Stimulated activated CD4-positive, alpha-beta T cell treated with anti-CD3 and anti-CD28 coated beads, Interleukin-15, amount 100 ng/mL, for 1 hour (primary cell): ENCODE results near the gene MET.

ENCODE experiments used
- DNase-seq, 2 donors: peaks; one replicate each; pipeline ENCODE4 v3.0.0-alpha.2; 2020; ENCODE audit warnings: low read depth in 1 of 2, low spot score in 1 of 2

The MET gene

DNA sequence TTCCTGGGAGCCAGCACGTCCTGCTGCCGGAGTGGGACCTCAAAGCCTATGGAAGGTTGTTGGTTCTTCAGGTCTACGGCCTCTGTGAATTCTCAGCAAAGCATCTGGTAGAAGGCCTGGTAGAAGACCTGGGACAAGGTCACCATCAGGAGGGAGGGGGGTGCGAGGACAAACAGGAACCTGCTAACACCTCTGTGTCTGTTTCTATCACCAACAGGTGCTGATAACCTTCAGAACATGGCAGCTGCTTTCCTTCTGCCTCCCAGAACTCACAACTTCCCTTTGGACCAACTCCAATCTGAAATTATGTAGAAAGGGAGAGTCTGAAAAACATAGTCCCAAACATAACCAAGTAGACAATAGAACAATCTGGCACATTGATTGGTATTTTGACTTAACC lies 8.3 kb upstream of the MET start:
- no peak for DNase-seq

DNA sequence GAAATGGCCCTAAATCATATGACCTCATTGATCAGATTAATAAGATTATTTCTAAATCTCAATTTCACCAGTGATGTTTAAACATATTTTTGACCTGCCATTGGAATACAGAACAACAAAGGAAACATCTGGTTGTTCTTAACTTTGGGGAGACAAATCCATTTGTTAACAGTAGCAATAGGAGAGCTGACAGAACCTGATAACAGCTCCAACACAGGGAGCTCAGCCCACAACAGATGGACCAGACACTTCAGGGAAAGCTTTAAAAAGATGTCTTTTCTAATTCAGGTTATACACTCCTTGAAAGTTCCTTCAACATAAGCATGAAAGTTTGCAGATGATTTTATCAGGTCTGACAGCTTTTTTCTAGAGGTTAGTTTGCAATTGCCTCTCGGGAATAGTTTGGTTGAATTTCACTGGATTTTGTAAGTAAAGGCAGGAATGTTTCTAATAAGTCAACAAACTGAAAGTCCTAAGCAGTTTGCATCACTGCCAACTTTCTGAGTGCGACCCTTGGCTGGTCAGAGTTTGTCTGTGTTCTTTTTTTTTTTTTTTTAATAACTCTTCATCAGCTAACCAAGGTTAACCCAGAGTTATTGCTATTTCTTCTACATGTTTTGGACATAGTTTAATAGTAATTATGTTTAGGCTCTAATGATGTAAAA lies 6.5 kb upstream of the MET start:
- DNase-seq = no peak

DNA sequence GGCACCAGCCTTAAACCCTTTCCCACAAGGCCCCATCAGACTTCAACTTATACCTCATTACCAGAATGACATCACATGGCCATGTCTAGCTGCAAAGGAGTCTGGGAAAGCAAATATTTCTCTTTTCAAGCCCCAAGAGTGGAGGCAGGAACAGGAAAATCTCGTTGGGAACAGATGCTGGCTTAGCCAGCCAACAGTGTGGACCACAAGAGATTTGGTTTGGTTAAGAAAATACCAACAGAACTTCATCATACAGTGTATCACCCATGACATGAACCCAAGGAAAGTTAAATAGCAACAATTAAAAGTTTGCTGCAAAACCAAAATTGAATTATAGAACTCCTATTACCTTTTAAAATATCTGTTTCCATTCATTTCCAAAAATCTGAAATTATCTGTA lies 2.2 kb upstream of the MET start:
- no peak for DNase-seq

DNA sequence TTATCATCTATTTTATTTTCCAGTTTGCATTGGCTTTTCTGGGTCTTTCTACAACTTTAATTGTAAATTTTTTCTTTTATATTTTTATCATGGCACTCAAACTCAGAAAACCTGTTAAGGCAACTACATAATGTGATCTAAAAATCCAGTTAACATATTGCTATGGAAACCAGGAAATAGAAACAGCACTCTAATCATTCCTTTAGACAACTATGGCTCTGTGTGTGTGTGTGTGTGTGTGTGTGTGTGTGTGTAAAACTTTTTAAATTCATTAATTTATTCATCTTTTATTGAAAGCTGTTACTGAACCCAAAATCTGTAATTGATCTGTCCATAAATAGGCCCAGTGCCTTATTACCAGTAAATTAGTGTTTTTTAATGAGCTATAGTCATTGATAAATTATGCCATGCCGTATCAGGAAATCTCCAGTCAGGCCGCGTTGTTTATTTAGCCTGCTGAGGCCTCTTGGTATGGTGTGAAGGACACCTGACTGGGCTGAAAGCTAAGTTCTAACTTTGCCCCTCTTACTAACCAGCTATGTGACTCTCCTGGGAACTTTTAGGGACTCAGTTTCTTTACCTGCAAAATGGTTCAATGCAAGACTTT lies 1.5 kb upstream of the MET start:
- DNase-seq = no peak

DNA sequence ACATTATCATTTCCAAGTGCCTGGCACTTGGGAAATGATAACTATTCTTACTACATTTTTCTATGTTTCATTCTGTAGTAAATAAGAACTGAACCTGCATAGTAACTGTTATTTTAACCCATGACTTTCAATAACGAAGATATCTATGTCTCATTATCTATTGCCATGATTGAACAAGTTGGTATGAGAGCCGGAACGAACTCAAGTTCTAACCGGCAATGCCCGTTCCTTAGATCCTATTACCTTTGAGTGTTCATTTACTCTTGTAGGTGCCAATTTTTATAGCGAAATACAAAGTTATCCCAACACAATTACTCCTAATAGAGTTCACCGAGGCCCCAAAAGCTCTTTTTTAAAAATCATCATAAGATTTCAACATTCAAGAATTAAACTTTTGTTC lies 885 bp upstream of the MET start:
- no peak for DNase-seq

DNA sequence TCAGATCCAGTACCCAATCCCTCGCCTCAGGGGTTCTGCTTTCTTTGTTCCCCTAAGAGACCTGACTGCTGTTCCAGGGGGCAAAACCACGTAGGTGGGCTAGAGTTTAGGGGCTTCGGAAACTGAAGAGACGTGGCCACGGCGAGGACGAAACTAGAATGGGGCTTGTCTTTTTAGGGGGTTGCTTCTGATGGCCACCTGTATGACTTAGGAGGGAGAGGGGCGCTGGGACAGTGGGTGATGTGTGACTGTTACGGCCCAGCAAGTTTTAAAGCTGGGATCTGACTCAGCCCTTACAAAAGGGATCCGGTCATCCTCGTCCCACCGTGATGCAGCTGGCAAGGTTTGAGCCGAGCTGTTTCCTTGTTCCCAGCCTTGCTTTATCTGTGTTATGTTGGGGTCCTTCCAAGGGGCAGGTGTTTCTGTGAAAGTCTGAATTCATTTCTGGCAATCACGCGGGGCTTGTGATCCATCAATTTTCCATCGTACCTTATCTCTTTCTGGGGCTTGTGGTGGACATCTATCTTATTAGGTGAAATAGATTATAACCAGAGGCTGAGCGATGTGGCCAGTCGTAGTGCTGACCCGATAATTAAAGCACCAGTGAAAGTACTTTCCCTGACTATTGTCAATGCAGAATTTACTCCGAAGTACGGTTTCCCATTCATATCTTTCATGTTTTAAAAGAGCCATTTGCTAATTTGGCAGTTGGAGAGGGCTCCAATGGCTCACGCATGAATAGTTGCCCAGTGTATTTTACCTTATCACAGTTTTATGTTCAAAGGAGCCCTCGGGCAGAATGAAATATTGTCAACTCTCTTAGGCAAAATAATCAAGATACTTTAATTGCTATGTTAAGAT lies 830 bp downstream of the MET start:
- DNase-seq = no peak

DNA sequence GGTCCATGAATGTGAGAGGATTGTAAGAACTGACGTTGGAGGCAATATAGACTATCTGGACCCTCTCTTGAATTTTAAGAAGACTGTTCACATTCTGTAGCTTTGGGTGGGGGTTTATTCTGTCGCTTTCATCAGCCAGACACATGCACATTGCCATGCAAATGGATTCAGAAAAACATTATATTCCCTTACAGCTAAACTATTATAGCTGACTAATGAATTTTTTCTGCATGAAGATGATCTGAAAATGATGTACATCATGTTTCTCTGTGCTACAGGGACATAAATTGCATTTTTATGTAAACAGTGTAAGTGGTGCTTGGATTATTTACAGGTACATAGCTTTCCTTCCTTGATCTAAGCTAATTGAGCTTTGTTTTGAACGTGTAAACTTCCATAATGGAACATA lies 1.5 kb downstream of the MET start:
- DNase-seq = no peak

DNA sequence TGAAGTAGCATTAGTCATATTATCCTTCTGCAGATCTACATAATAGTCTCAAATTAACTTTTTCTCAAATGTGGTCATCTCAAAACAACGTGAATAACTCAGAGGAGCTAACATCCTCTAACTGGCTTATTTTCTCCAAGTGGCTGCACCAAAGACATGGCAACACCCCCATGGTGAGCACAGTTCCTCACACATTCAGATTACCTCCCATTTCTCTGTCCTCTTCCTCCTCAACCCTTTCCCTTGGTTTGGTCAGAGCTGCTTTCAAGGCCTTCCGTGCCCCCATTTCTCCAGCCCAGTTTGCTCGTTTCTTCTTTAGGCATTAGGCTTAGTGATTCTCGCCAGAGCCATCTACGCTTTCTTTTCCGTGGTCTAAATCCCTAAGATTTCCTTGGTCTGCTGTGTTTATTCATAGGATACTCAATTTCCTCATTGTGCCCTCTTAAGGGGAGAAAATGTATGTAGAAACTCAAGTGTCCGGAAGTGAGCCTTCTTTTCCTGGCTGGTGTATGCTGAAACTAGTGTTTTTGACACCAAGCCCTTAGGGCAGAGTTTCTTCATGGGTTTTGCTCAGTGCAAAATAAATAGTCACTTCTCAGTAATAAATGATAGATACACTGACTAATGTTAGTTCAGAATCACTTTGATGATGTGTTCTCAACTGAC lies 2.6 kb downstream of the MET start:
- no peak for DNase-seq

DNA sequence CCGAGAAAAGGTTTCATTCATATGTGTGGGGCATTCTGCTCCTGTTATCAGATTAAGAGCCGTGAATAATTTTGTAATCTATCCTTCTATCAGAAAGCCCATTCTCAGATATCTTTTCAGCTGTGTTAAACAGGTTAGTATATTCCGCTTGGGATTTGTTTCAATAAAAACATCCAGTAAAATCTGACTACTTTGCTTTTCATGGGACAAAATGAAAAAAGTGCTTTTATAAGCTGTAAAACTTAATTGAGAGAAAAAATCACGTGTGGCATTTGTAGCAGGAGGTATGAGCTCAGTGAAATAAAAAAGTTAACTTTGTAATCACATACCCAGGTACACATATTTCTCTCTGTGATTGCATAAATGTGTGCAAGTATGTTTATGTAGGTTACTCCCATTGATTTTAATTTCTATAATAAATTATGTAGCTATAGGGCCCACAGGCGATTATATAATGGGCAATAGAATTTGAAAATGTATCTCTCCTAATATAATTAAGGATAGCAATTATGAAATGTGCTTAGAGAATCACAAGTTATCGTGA lies 3.9 kb downstream of the MET start:
- no peak for DNase-seq

DNA sequence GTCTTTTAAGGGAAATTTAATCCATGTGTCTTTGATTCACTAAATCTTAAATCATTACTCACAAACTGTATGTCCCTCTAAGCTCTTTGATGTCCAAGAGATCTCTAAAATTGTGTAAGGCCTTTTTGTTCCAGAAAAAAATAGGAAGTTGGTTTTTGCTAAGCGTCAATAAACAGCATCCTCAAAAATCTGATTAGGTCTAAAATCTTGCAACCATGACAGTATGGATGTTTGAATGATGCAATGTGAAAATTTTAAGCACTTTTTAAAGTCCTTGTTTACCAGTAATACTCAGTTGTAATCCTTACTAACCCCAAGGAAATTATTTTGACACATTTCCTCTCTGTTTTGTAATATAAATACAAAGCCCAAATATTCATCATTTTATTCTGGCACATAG lies 6.8 kb downstream of the MET start:
- DNase-seq = no peak

DNA sequence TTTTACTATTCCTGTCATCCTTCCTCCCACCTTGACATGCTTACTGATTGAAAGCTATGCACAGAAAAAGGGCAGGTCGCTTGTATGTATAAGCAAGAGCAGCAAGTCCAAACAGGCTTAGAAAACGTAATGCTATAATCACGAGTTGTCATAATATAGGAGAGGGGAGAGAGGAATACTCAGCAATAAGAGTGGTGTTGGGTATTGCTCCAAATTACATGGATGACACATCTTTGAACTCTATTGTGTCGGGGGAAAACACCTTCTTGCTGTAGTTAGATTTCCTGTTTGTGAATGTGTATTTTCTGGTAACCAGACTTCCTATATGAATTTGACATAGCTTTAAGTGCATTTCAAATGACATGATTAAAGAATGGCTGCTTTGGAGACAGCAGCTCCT lies 7.5 kb downstream of the MET start:
- DNase-seq = no peak

DNA sequence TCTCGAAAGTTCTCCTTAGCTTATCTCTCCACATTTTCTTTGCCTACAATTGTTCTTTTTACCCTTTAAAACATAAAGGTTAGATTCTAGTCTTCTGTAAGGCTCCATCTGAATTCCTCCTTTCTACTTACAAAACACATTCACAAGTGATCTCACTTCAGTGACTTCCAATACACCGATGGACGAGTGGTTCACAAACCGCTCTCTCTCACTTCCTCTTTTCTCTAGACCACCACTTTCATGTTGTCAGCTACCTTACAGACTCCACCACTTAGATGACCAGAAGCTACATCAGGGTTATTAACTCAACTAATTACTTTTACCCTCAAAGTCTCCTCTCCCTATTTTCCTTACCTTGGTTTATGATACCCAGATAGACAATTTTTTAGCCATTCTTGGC lies 11.8 kb downstream of the MET start:
- no peak for DNase-seq

DNA sequence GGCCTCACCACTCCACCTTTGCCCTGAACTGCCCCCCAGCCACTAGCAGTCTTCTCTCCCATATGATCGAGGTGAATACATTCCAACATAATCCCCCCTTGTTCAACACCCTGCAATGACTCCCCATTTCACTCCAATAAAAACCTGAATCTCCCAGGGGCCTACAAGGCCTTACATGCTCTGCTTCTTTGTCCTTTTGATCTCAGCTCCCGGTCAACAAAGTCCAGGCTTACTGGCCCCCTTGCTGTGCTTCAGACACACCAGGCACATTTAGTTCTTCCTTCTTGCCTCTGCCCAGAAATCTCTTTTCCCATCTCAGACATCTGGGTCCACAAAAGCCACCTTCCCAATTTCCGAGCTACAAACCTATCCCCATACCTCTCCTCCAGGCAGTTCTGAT lies 14.0 kb downstream of the MET start:
- no peak for DNase-seq

DNA sequence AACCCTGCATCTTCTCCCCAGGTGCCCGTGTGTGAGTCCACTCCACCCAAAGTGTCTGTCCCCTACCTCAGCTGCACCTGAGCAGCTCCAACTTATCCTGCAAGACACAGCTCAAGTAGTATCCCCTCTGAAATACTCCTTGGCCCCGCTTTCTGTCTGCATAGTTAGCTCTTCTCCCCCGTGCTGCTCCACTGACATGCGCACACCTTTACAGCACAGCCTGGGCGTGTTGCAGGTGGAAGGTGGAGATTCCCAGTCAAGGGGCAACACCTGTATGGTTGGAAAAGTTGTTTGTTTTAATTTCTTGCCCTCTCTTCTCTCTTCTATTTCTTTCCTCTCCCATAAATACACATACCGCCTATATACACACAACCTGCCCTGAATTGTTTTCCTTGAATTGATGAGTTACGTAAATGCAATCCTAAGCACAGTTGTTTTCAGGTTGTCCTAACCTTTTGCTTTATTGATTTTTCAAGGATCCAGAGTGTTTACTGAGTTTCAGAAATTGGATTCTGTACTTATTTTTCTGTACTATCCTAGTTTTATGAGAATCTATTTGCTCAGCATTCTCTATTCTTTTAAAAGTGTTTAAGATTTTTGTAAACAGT lies 14.9 kb downstream of the MET start:
- no peak for DNase-seq

DNA sequence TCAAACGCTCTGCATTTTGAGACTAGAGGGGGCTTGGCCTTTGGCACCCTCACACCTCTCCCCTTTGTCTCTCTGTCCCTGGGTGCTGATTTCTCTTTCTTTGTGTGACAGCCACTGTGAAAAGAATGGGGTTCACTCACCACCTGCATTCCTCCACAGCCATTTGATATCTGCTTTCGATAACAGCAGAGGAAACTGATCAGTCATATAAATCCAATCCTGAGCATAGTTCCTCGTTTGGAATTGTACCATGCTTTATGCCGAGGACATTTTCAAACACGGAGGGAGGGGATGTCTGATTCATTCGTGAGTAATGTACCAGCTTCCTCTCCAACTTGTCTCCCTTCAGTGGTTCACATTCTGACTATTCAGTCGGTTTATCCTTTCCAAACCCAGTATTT lies 15.8 kb downstream of the MET start:
- DNase-seq = no peak

DNA sequence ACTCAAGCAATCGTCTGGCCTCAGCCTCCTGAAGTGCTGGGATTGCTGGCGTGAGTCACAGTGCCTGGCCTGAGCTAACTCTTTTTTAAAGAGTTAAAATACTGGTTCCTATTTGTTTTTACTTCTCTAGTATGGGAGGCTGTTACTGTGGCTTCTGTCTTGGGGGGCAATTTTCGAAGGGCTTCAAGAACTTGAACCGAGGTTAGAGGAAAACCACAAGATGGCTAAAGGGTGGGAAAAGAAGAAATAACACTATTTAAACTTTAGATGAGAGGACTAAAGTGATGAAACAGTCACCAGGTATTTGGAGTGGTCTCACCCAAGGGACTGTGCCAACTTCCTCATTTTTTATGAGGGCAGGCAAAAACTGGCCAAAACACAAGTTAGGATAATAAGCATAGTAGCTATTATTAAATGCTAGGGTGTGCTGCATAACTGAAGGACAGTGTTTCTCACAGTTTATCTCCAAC lies 17.8 kb downstream of the MET start:
- DNase-seq = no peak

DNA sequence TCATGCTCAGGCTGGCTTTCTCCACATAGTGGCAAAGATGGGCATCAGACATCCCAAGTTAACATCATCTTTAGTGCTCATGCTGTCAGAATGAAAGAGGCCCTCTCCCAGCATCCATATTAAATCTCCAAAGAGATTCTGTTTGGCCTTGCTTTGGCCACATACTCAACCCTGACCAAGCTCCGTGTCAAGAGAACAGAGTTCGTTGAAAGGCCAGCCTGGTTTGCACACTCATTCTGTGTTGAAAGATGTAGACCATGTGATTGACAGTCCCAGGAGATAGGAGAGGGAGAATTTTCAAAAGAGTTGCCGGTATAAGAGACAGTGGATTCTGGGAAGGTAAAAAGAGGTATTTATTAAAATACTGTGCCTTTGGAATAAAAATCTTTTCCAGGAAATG lies 19.7 kb downstream of the MET start:
- DNase-seq = no peak

DNA sequence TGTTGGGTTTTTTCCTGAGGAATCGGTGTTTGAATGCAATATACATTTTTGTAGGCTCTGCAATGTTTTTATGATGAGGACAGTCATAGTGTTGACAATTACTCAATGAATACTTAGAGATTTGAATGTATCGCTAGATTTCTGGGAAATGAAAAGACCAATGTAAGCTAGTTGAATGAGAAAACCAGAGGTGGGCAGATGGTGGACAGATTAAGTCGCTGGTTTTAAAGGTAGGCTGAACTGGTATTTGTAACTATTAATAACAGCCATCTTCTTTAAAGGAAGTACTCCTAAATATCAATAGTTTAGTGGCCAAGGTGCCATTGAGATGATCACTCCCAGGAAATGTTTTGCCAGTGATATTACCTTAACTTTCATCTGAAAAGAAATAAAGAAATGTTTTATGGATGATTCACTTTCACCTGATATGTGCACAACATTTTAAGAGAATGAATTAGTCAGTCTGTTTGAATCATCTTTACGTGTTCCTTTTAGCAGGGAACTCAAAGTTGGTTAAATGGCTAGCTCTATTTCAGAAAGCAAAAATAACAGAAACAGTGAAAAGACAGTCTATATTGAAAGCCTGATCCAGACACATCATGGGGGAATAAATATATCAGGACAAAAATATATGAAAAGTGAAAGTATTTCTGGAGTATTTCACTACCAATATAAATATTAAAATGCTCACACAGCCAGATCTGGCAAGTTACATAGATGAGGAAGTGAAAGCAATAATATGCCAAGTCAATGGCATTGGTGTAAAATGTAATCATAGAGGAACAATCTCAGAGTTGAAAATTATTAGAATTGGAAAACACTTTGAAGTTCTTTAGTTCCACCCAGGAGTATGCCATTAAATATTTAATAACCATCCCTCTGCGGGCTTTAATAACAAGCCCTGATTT lies 20.7 kb downstream of the MET start:
- DNase-seq = no peak

DNA sequence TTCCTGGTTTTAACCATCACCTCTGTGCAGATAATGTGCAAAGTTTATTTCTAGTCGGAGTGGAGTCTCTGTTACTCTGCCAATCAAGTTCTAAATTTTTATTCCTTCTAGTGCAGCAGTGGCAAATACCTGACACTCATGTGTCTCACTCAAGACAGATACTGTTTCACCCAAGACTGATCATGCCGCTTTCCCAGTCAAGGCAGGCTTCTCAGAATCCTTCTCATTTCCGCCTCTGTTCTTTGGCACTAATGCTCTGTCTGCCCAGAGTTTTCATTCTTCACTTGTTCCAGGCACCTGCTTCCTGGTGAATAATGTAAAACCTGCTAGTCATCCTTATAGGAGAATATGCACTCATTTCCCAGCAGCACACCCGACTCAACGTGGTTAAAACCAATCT lies 24.7 kb downstream of the MET start:
- no peak for DNase-seq

DNA sequence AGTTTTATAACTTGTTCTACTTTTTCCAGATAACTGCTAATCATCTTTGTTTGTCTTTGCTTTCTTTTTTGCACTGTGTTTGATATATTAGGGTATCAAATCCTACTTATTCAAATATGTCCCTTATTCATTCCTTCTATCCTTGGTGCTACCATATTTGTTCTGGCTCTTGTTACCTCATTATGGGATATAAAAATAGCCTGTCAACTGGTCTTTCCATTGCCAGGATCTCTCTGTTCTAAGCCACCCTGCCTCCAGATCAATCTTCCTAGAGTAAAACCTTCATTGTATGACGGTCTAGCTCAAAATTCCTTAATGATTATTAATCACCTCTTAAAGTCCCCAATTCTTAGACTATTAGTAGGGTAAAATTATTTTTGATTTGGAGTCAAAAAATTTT lies 25.2 kb downstream of the MET start:
- no peak for DNase-seq
